Neutrophil (primary cell): ENCODE measurements around the gene TBCD.

ENCODE experiments used
- H3K27ac ChIP-seq: fragments of 200-600 bp; sonication (generic); 2 replicates; pipeline ENCODE4 v1.5.1; 2016; ENCODE audit warnings: mild to moderate bottlenecking, moderate library complexity
- H3K27me3 ChIP-seq: fragments of 200-600 bp; sonication (generic); 2 replicates; pipeline ENCODE4 v1.6.0; 2016; ENCODE audit warnings: mild to moderate bottlenecking
- H3K36me3 ChIP-seq: fragments of 200-600 bp; sonication (generic); 2 replicates; pipeline ENCODE4 v1.5.1; 2017
- H3K4me1 ChIP-seq, 2 experiments: fragments of 200-600 bp in 1 of 2; sonication (generic) in 1 of 2; 1 replicate in 1 of 2; 2 replicates in 1 of 2; pipeline versions ENCODE4 v1.5.1 to v1.6.1; 2013 to 2016; ENCODE audit warnings: low read depth in 1 of 2, low read length in 1 of 2, mild to moderate bottlenecking in 1 of 2, moderate library complexity in 1 of 2; ENCODE audit not compliant: control insufficient read depth in 1 of 2, insufficient read depth in 1 of 2
- H3K4me3 ChIP-seq, 2 experiments: fragments of 200-600 bp in 1 of 2; sonication (generic) in 1 of 2; 1 replicate in 1 of 2; 2 replicates in 1 of 2; pipeline ENCODE4 v1.5.1; 2013 to 2016; ENCODE audit warnings: low read depth in 1 of 2, low read length in 1 of 2, mild to moderate bottlenecking in 1 of 2, moderate library complexity in 1 of 2
- H3K9me3 ChIP-seq: fragments of 200-600 bp; sonication (generic); 2 replicates; pipeline ENCODE4 v1.5.1; 2016
- TF ChIP-seq, protein P1 (sequence below): fragments of 200-600 bp; sonication (generic); IDR thresholded peaks from 2 replicates; pipeline ENCODE4 v1.5.1; 2016; ENCODE audit warnings: antibody characterized with exemption

TBCD gene

DNA sequence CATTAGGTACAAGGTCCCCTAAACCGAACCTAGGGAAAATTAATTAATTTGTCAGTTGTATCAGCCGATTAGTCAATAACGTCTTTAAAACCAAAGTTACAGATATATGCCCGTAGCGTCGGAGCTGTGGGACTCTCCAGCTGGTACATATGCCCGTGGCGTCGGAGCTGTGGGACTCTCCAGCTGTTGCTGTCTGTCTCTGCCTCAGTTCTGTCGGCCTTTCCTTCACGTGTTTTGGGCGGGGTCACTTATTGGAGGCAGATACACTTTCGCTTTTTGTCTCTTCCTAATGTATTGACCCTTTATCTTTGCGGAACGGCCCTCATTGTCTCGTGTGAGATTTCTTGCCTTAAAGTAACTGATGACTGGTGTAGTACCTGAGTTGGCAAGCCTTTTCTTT is 150.0 kb downstream of the TBCD start:
- no peak overlapping the region for H3K27ac ChIP-seq
- TF ChIP-seq, protein P1, sequence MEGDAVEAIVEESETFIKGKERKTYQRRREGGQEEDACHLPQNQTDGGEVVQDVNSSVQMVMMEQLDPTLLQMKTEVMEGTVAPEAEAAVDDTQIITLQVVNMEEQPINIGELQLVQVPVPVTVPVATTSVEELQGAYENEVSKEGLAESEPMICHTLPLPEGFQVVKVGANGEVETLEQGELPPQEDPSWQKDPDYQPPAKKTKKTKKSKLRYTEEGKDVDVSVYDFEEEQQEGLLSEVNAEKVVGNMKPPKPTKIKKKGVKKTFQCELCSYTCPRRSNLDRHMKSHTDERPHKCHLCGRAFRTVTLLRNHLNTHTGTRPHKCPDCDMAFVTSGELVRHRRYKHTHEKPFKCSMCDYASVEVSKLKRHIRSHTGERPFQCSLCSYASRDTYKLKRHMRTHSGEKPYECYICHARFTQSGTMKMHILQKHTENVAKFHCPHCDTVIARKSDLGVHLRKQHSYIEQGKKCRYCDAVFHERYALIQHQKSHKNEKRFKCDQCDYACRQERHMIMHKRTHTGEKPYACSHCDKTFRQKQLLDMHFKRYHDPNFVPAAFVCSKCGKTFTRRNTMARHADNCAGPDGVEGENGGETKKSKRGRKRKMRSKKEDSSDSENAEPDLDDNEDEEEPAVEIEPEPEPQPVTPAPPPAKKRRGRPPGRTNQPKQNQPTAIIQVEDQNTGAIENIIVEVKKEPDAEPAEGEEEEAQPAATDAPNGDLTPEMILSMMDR = no peak
- no peak overlapping the region for H3K4me3 ChIP-seq
- H3K9me3 ChIP-seq = no peaks in the 10 kb centered on the region
- no peaks in the 10 kb centered on the region for H3K4me1 ChIP-seq
- peaks cover 61% of the 10 kb centered on the region for H3K36me3 ChIP-seq
- no peaks in the 10 kb centered on the region for H3K27me3 ChIP-seq

DNA sequence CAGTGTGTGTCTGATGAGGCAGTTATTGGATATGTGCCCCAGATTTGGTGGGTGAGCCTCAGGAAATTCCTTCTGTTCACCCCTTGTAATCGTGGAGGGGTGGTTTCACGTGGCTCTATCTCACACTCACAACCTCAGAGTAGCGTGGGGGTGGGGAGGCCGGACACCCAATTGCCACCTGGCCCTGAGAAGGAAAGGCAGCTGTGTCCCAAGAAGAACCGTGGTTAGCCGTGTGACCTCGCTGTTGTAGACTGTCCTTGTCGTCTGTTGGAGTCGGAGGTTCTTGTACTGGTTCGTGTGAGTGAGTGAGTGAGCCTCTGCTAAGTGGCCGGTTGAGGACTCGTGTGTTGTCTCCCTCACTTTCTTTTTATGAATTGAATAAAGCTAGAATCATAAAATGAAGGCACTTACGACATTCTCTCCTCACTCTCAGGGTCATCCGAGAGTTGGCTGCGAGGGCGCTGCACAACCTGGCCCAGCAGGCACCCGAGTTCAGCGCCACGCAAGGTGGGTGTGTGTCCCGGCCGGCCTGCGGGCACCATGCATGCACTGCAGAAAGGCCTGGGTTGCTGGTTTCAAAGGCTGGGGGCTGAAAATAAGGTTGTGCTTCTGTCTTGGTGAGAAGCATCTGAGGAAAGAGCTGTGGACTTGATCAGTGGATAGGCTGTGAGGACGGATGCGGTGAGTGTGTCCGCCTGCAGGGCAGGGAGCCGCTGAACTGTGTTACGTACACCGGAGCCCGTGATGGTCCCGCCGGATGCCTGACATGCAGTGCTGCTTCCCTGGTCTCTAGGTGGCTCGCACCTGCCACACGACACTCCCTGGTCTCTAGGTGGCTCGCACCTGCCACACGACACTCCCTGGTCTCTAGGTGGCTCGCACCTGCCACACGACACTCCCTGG is 151.4 kb downstream of the TBCD start:
- H3K9me3 ChIP-seq = no peaks in the 10 kb centered on the region
- TF ChIP-seq, protein P1 = no peak
- H3K36me3 ChIP-seq = peaks cover 74% of the 10 kb centered on the region
- no peak overlapping the region for H3K4me3 ChIP-seq
- no peaks in the 10 kb centered on the region for H3K27me3 ChIP-seq
- H3K27ac ChIP-seq = no peak overlapping the region
- no peaks in the 10 kb centered on the region for H3K4me1 ChIP-seq

DNA sequence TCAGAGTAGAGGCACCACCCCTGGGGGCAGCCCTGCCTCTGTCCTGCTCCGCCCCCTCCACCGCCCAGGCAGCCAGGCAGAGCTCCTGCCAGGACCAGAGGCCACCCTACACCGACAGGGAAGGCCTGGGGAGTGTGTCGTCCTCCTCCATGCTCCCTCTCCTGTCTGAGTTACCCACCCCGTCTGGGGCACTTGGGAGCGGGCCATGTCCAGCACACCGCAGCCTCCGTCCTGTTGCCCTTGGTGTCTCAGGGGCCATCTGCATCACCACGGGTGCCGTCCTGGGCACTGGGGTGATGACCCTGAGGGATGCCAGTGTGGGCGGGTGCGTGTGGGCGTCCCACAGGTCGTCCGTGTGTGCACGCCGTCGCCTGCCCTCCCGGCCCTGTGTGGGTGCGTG is 153.3 kb downstream of the TBCD start:
- TF ChIP-seq, protein P1 = no peak

DNA sequence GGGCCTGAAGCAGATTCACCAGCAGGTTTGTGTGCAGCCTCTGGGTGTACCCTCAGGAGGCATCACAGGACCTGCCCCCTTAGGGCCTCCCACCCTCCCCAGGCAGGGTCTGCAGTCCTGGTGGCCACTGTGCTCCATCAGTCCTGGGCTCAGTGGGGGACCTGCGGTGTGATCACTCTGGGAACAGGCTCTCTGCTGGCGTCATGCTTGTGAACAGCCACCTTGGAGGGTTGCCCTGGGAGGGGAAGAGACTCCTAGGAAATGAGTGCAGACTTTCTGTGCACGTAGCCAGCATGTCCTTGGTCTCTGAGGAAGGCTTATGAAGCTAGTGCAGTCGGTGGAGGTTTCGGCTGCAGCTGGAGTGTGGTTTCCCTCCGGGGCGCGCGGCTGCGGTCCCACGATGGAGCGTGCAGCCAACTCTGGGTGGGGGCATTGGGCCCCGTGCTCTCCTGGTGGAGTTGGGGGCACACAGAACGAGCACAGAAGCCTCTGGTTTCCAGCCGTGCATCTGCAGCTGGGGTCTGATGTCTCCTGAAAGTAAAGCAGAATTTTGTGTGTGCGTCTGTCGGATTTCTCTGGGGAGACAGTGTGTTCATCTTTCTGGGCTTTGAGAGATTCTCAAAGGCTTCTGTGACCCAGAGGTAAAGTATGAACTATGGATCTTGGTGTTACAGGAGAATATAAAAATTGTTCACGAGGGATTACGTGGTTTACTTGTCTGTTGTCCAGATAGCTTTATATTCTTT is 156.1 kb downstream of the TBCD start:
- Histone ChIP-seq H3K4me3 (no peak overlapping the region), H3K36me3 (peaks cover 50% of the 10 kb centered on the region), H3K27ac (no peak overlapping the region), H3K4me1 (peaks cover 6% of the 10 kb centered on the region in 2 experiments), H3K27me3 (no peaks in the 10 kb centered on the region), H3K9me3 (no peaks in the 10 kb centered on the region)
- TF ChIP-seq, protein P1 = no peak

More for the DNA sequence above, 153.3 kb downstream of the TBCD start:
- no peaks in the 10 kb centered on the region for H3K9me3 ChIP-seq
- no peak overlapping the region for H3K27ac ChIP-seq
- H3K4me3 ChIP-seq = no peak overlapping the region
- no peaks in the 10 kb centered on the region for H3K4me1 ChIP-seq
- H3K36me3 ChIP-seq = peaks cover 67% of the 10 kb centered on the region
- no peaks in the 10 kb centered on the region for H3K27me3 ChIP-seq

DNA sequence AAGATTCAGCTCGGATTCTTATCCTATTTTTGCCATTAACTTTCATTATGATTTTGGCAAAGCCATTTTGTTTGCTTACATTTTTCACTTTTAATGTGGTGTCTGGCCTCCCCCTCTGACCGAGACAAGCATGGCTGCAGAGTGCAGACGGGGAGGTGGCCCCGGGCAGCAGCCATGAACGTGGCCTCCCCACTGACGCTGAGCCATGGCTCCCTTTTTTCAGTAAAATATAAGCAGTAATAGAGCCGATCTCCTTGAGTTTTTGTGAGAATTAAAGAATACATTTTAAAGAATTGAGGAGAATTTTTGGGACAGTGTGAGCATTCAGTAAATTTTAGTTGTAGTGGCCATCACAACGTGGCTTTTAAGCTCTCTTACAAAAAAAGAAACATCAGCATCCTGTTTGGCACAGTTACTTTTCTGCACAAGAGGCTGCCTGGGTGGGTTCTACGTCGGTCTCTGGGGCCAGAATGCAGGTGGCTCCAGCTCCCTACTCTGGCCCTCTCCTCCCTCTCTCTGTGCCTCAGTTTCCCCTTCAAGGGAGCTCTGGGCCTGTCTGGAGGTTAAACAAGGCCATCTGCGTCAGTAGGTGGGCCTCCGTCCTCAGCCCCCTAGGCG is 156.8 kb downstream of the TBCD start:
- H3K36me3 ChIP-seq = peaks cover 50% of the 10 kb centered on the region
- no peak overlapping the region for H3K4me3 ChIP-seq
- TF ChIP-seq, protein P1 = no peak
- no peaks in the 10 kb centered on the region for H3K27me3 ChIP-seq
- peaks cover 6% of the 10 kb centered on the region in 2 experiments for H3K4me1 ChIP-seq
- no peaks in the 10 kb centered on the region for H3K9me3 ChIP-seq
- H3K27ac ChIP-seq = no peak overlapping the region
